Activated CD4-positive, alpha-beta T cell treated with anti-CD3 and anti-CD28 coated beads for 36 hours (primary cell): ENCODE data around the gene FAM163A. TPM values are rescaled to one million over a fixed set of nuclear protein-coding genes. Genes with fewer than 3 reads are reported as not detected.

Experiments used
- ATAC-seq: fragments of 200-7000 bp; cut with Tn5 transposase; one replicate; pipeline ENCODE4 v1.10.0; 2021; ENCODE audit warnings: mild to moderate bottlenecking, moderate library complexity
- CTCF ChIA-PET: fragments of 350-600 bp; sonication (Branson Sonifier 250); formaldehyde crosslinking; loops from one replicate; lab custom pipeline; 2021; ENCODE audit warnings: antibody characterized with exemption; lab: Charles Lee
- POLR2A ChIA-PET: fragments of 350-600 bp; sonication (Branson Sonifier 250); formaldehyde crosslinking; loops from one replicate; lab custom pipeline; 2021; ENCODE audit warnings: antibody characterized with exemption, inconsistent platforms; lab: Charles Lee
- DNase-seq: peaks from one replicate; pipeline ENCODE4 v3.0.0-alpha.2; 2020
- H3K27ac Mint-ChIP-seq: one replicate; pipeline ENCODE4 v1.8.0; 2021; ENCODE audit warnings: mixed read lengths
- H3K27me3 Mint-ChIP-seq: one replicate; pipeline ENCODE4 v1.8.0; 2021; ENCODE audit warnings: mixed read lengths
- H3K36me3 Mint-ChIP-seq: one replicate; pipeline ENCODE4 v1.8.0; 2021; ENCODE audit warnings: low read depth, mixed read lengths
- H3K4me1 Mint-ChIP-seq: one replicate; pipeline ENCODE4 v1.8.0; 2021; ENCODE audit warnings: mixed read lengths
- H3K4me3 Mint-ChIP-seq: one replicate; pipeline ENCODE4 v1.8.0; 2021; ENCODE audit warnings: mild to moderate bottlenecking, moderate library complexity, mixed read lengths
- H3K9me3 Mint-ChIP-seq: one replicate; pipeline ENCODE4 v1.8.0; 2021; ENCODE audit warnings: low read depth, mixed read lengths
- intact Hi-C, 2 experiments: fragments of 100-400 bp; cut with DNase I in 1 of 2; cut with micrococcal nuclease in 1 of 2; formaldehyde crosslinking; loops; one replicate each; pipeline versions ENCODE4 v1.14.2 to v1.15.1; 2022 to 2024; cut with DNase I, micrococcal nuclease
- total RNA-seq, 2 experiments: library from RNA; stranded (reverse); gene quantifications; one replicate each; pipeline ENCODE4 v1.2.3, GENCODE V29; 2021

The FAM163A gene
- total RNA-seq, 2 experiments from 2014 or later = not detected

DNA sequence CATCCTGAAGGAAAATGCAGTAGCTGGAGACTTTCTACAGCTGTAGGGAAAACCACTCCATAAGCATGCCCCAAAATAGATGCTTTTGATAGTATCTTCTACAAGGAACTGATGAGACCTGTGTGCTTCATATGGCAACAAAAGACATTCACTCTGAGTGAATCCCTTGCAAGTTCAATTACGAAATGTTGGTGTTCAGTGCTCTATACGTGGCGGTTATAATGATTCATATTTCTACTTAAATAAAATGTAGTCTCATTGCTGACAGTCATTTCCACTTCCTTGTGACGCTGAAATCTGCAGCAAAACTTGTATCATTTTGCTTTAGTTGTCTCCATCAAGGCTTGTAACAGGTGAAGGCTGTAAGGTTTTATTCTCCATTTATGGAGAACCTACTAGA is 113.9 kb downstream of the FAM163A start:
- no peak for DNase-seq
- no peak overlapping the region for H3K27ac Mint-ChIP-seq
- POLR2A ChIA-PET = no interaction called here
- no peak for ATAC-seq
- CTCF ChIA-PET = no interaction called here
- H3K27me3 Mint-ChIP-seq = no peaks in the 10 kb centered on the region
- peaks cover 2% of the 10 kb centered on the region for H3K4me1 Mint-ChIP-seq
- peaks cover 11% of the 10 kb centered on the region for H3K36me3 Mint-ChIP-seq
- no peaks in the 10 kb centered on the region for H3K9me3 Mint-ChIP-seq
- no peak overlapping the region for H3K4me3 Mint-ChIP-seq
- intact Hi-C loops = no loop called here

DNA sequence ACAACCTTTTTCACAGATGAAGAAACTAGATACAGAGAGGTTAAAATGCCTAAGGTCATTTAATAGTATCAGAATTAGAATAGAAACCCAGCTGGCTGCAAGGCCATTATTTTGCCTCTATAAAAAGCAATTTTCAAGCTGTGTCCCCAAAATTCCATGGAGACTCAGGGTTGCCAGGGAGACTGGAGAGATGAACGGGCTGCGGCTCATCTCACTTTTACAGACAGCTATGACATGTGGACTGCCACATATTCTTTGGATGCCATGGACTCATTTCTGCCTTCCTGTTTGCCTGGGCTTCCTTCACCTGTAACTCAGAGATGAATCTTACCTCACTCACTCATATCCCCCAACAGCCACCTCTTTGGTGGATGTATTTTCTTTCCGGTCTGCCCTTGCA is 117.6 kb downstream of the FAM163A start:
- ATAC-seq (no peak), DNase-seq (no peak)
- POLR2A ChIA-PET = interaction anchor here (0.5 kb wide), 1 partner anchor 46 kb away, joined by 6 read pairs; no protein-coding TSS in a partner anchor
- H3K4me3 Mint-ChIP-seq = no peak overlapping the region
- H3K36me3 Mint-ChIP-seq = peaks cover 27% of the 10 kb centered on the region
- no peaks in the 10 kb centered on the region for H3K27me3 Mint-ChIP-seq
- CTCF ChIA-PET = interaction anchor here (0.7 to 1.7 kb wide), 2 partner anchors 46 to 227 kb away, joined by 3 to 5 read pairs; no protein-coding TSS in a partner anchor
- no peak overlapping the region for H3K27ac Mint-ChIP-seq
- H3K9me3 Mint-ChIP-seq = no peaks in the 10 kb centered on the region
- intact Hi-C loops = no loop called here
- no peaks in the 10 kb centered on the region for H3K4me1 Mint-ChIP-seq

DNA sequence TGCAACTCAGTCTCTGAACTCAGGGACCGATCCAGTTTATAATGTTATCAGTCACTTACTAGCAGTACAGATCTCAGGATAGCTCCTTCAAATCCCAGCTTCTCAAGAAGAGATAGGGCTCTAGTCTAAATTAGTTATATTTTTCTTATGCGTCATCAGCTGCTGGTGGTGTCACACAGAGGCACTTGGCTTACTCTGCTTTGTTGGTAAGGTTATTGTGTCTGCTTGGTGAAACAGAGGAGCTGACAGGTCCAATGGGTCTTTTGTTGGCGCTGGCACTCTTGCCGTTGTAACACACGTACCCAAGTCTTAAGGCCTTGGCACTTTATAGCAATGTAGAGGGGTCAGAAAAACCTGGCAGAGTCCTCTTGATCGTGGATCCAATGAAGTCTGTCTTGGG is 122.3 kb downstream of the FAM163A start:
- Mint-ChIP-seq H3K36me3 (peaks cover 39% of the 10 kb centered on the region), H3K4me1 (peaks cover 4% of the 10 kb centered on the region), H3K4me3 (no peak overlapping the region), H3K27ac (no peak overlapping the region), H3K27me3 (no peaks in the 10 kb centered on the region), H3K9me3 (no peaks in the 10 kb centered on the region)
- intact Hi-C loops = no loop called here
- ATAC-seq (no peak), DNase-seq (no peak)
- ChIA-PET CTCF (interaction anchor here (0.8 to 5.0 kb wide), 6 partner anchors 10 to 314 kb away, joined by 3 to 43 read pairs (median 4); no protein-coding TSS in a partner anchor), POLR2A (no interaction called here)

Other genes with a start within 250 kb of the FAM163A start
- not detected for gene NPHS2, start 167.3 kb upstream of the FAM163A start, total RNA-seq
- not detected for gene TDRD5, start 151.5 kb upstream of the FAM163A start, total RNA-seq
- gene TOR1AIP2, start 134.5 kb downstream of the FAM163A start, total RNA-seq = 10 to 100 TPM; 47.7 to 49.4 TPM
- 10 to 100 TPM; 50.1 to 71.6 TPM for gene TOR1AIP1, start 139.0 kb downstream of the FAM163A start, total RNA-seq
- gene CEP350, start 211.5 kb downstream of the FAM163A start, total RNA-seq = 10 to 100 TPM; 38.2 to 42.1 TPM